Stimulated activated CD4-positive, alpha-beta T cell treated with anti-CD3 and anti-CD28 coated beads, TNF-alpha, amount 100 ng/mL, for 1 hour (primary cell): ENCODE data around the gene HECA.

Experiments
- DNase-seq, 3 donors: peaks; one replicate each; pipeline ENCODE4 v3.0.0-alpha.2; 2020; ENCODE audit warnings: low read depth in 3 of 3, low spot score in 1 of 3

The HECA gene

DNA sequence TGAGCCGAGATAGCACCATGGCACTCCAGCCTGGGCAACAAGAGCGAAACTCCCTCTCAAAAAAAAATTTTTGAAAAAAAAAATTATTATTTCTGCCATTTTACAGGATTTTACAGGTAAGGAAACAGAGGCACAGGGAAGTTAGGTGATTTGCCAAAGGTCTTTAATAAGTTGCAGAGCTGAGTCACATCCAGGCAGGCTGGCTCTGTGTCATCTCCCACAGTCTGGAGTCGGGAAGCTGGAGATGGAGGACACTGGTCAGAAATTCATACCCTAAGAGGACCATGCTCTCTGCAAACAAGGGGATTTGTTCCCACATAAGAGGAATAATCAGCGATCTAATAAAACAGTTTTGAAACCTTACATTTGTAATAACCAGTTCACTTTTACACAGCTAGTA is 24.1 kb downstream of the HECA start:
- DNase-seq: no peak

- peak in 2 of 3 donors; percentile 42 for DNase-seq
Measured at GRCh38 chr6:139161169-139161568, 26.3 kb downstream of the HECA start.

DNA sequence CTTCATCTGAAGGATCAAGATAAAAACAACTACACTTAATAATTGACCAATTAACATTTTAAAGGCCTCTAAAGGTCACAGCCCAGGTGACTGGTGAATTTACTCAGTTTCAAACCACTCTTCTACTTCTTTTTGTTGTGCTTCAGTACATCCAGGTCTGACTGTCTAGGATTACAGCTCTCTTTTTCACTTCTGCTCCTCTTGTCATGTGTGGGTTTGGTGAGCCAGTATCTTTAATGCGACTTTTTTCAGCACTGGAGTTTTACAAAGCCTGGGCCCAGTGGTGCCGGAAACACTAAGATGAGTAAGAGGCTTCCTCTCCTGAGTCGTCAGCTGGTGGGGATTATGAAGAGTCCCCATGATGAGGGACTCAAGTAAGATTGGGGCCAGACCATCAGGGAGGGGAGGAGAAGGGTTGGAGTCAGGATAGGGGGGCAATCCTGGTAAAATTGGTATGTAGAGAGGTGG is 27.0 kb downstream of the HECA start:
- DNase-seq: peak in 2 of 3 donors; percentile 41 to 42

DNA sequence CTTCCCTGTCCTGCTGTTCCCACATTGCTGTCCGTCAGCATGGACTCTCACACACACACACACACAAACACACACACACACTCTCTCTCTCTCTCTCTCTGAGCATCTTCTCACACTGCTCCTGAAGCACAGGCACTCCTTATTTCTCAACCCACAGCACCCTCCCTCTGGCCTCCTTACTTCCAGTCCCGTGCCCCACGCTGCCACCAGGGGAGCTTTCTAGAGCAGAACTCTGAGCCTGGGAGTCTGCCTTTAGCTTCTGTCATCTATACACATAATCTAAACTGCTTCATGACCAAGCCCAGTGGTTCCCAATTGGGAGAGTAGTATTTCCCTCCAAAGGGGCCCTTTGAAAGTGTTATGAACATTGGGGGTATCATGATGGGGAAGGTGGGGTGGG is 29.1 kb downstream of the HECA start:
- DNase-seq: no peak

DNA sequence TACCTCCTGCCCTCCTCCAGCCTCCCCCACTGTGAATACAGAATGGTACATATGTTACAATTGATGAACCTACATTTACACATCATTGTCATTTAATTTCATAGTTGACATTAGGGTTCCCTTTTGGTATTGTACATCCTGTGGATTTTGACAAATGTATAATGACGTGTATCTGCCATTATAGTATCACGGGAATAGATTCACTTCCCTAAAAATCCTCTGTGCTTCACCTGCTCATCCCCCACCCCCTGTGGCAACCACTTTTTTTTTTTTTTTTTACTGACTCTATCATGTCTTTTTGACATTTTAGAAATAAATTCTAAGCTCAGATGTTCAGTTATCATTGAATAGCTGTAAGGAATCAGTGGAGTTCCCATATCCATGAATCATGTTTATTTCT is 30.4 kb downstream of the HECA start:
- no peak for DNase-seq

- DNase-seq: no peak
Measured at GRCh38 chr6:139166238-139166955, 31.5 kb downstream of the HECA start.

DNA sequence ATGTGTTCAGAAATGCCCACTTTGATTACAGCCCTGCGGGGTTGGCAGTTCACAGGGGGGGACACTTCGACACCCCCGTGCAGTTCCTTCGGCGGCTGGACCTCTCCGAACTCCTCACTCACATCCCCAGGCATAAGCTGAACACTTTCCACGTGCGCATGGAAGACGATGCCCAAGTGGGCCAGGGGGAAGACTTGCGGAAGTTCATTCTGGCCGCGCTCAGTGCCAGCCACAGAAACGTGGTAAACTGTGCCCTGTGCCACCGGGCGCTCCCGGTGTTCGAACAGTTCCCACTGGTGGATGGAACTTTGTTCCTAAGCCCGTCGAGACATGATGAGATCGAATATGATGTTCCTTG is 32.1 kb downstream of the HECA start:
- no peak for DNase-seq

DNA sequence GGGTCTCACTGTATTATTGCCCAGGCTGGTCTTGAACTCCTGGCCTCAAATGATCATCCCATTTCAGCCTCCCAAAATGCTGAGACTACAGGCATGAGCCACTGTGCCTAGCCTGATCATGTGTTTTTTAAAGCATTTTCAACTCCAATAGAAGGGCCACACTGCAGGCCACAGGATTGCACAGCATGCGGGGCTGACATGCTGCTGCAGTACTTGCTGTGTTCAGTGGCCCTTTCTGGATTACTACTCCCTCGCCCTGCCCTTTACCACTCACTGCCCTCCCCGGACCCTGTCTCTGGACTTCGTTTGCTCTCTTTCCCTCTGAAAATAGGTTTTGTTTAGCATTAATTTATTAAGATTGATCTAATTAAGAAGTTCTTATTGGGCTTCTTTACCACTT is 37.3 kb downstream of the HECA start:
- no peak for DNase-seq

GRCh38 chr6:139172567-139172966 is 37.7 kb downstream of the HECA start:
- no peak for DNase-seq

GRCh38 chr6:139173172-139173571 is 38.3 kb downstream of the HECA start:
- no peak for DNase-seq

- DNase-seq: no peak
Measured at GRCh38 chr6:139173822-139174221, 38.9 kb downstream of the HECA start.

DNA sequence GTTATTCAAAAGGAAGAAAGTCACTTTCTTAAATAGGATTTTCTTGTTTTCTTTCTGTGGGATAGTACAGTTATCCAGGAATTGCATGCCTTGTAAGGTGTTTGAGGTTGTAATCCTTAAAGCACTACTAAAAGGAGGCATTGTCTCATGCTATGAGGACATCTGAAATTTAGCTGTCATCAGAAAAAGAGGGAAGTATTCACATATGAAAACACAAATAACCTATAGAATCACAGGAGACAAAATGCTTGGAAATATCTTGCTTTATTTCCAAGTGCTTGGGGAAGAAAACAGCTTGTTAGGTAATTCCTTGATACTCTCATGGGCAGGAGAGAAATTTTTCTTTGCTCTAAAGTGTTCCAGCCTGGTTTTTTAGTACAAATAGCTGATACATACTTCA is 40.1 kb downstream of the HECA start:
- DNase-seq: no peak

DNA sequence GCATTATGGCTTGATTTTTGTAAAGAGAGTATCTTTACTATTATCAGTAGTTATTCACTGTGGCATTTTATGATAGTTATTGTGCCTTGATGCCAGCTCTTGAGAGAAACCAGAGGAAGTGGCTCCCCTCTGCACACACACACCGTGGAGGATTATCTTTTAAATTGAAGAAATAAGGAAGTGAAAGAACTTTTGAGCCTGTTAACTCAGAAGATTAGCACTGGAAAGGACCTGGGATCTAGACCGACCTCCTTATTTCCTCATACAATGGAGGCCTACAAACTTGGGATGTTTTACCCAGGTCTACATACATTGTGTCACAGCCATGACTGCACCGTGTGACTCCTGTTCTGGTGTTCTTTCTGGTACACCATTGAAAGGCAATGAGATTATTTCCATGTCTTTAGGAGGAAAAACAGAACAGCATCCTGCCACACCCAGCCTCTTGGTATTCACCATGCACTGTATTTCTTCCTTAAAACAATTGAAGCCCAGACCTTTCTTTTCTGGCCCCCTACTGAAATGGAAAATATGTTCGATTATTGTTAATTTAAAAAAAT is 40.6 kb downstream of the HECA start:
- no peak for DNase-seq

DNA sequence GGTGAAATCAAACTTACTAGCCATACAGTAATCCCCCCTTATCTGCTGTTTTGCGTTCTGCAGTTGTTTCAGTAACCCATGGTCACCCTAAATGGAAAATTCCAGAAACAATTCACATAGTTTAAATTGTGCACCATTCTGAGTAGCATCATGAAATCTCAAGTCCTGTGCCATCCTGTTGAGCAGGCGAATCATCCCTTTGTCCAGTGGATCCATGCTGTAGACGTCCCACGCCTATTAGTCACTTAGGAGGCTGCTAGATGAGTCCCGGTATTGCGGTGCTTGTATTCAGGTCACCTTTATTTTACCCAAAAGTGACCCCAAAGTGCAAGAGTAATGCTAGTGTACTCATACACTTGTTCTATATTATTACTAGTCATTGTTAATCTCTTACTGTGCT is 46.4 kb downstream of the HECA start:
- no peak for DNase-seq

DNA sequence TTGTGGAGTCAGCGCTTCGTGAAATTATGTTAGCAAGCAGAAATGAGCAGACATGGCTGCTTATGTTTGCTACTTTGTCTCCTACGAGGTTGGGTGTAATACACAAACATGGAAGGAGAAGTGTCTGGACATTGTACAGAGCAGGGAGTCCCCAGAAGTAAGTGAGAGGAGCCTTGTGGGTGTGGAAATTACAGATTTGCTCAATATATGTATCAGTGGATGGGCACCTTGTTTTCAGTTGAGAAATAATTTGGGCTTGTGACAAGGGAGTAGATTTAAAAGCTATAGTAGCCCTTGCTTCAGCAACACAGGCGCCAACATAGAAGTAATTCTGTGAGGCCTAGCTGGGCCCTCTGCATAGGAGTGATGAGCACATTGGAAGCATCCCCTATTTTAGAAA is 49.2 kb downstream of the HECA start:
- no peak for DNase-seq

DNA sequence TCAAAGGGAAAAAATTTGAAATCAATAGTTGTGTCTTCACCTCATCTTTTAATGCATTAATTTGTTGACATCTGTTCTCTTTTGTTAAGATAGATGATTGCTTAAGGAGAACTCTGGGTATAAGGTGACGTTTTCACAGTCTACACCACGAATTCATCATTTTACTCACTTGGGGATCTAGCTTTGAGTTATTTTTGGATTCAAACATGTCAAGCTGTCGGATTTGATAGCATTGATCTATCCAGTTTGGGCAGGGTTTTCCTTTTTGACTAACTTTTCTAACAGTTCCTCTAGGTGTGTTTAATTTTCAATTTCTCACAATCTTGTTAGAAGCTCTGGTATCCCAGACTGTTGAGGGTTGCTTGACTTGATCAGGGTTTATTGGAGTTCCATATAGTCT is 49.6 kb downstream of the HECA start:
- DNase-seq: no peak

- DNase-seq: no peak
Measured at GRCh38 chr6:139186242-139186641, 51.4 kb downstream of the HECA start.

DNA sequence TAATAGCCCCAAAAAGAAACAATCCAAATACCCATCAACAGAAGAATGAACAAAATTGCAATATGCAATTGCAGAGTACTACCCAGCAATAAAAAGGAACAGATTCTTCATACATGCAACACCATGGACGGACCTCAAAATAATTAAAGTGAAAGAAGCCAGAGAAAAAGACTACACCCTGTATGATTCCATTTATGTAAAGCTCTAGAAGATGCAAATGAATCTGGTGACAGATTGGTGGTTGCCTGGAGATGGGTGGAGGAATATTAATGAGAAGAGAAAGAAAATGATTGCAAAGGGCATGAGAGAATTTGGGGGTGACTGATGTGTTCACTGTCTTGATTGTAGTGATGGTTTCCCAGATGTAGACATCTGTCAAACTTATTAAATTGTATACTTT is 51.8 kb downstream of the HECA start:
- no peak for DNase-seq

DNA sequence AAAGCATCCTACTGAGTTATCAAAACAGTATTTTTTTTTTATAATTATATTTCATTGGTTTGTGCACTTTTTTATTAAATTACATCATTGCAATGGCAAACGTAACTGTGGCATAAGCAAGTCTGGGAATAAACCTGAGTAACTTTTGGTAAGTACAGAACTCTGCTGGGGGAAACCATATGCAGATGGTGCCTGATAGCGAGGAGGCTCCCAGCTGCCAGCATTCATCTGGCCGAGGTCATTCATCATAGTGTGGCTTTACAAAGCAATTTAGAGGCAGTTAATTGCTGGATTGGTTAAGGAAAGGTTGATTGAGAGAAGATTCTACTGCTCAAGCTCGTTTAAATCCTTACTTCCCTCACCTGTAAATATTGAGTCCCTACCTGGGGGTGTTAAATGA is 52.6 kb downstream of the HECA start:
- no peak for DNase-seq

DNA sequence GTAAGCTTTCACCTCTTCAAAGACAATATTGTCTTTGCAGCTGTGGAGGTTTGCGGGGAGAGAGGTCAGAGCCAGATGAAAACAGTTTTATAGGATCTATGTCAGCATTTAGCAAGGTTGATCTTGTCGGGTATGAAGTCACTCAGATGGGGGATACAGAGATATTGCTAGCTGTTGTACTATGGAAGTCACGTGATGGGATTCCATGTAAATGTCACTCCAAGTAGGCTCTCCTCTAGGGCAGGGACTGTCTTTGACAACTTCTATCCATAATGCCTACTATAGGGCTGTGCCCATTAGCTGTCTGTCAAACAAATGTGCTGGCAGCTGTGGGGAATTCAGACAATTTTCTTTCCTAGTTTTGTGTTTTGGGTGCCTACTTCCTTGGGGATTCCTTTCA is 54.8 kb downstream of the HECA start:
- DNase-seq: no peak

DNA sequence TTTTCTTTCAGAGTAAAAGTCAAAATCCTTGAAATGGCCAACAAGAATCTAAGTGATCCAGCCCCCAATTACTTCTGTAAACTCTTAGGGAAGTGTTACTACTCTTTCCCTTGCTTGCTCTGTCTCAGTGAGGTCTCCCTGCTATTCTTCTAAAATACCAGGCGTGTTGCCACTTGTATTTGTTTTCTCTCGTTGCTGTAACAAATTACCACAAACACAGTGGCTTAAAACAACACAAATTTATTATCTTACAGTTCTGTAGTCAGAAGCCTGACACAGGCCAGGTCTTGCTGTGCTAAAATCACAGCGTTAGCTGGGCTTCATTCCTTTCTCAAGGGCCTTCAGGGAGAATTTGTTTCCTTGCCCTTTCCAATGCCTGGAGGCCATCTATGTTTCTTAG is 59.9 kb downstream of the HECA start:
- DNase-seq: no peak

GRCh38 chr6:139198529-139199288 is 63.8 kb downstream of the HECA start:
- DNase-seq: no peak

DNA sequence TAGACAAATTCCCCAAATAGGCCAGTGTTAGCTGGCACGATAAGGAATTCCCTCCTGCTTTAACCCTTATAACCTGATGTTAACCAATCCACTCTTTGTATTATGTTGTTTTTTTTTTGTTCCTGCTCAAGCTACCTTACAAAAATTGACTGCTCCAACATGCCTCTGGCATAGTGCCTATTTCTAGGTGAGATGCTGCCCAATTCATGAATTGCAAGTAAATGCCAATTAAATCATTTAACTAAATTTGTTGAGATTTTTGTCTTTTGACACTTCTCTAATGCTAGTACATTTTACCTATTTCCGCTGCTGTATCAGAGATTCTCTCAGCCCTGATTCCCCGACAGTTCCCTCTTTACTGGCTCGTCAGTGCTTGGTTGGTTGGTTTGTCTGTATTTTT is 66.5 kb downstream of the HECA start:
- DNase-seq: no peak
